Uterus (tissue), 2 donors: ENCODE measurements around the gene GMDS.

Source experiments
- CTCF ChIP-seq, 4 experiments: fragments of 200-600 bp in 2 of 4; fragments of 450-650 bp in 2 of 4; sonication (generic) in 2 of 4; IDR thresholded peaks; one replicate each; pipeline ENCODE4 v1.5.1; 2016 to 2019; ENCODE audit warnings: antibody characterized with exemption in 4 of 4, mild to moderate bottlenecking in 2 of 4, moderate library complexity in 1 of 4
- POLR2A ChIP-seq, 2 donors: fragments of 450-650 bp; IDR thresholded peaks; one replicate each; pipeline ENCODE4 v1.6.1; 2016; ENCODE audit warnings: antibody characterized with exemption in 2 of 2, mild to moderate bottlenecking in 1 of 2, moderate library complexity in 1 of 2

GRCh38 chr6:1896897-1897296, 348.5 kb downstream of the GMDS start:
- no peak for TF ChIP-seq POLR2A (IDR thresholded peaks at IDR 0.05)
- TF ChIP-seq CTCF (IDR thresholded peaks at IDR 0.05), result no peak
